Panc1 (cell line): Measurements from ENCODE around the gene RNU1-2. TPM values are rescaled to one million over a fixed set of nuclear protein-coding genes. Genes with fewer than 3 reads are reported as not detected.
"Not testable (repeated sequence)": the region's sequence is repeated elsewhere in the genome, so short reads cannot be mapped to it uniquely, and the experiment has no call there.

Source experiments
- ATAC-seq: fragments of 200-7000 bp; cut with Tn5 transposase; 2 replicates; pipeline ENCODE4 v1.9.1; 2020; ENCODE audit warnings: mild to moderate bottlenecking, moderate library complexity
- BruUV-seq: library from RNA; stranded (reverse); fragments of 400-500 nt; replicated peaks from 2 replicates; lab custom pipeline; 2021; lab: Mats Ljungman, UMichigan
- CTCF ChIA-PET: fragments of 300-600 bp; sonication (Branson Sonifier 250); formaldehyde crosslinking; loops from one replicate; lab custom pipeline; 2022; ENCODE audit warnings: antibody characterized with exemption; lab: Charles Lee
- POLR2A ChIA-PET: fragments of 300-600 bp; sonication (Branson Sonifier 250); formaldehyde crosslinking; loops from one replicate; lab custom pipeline; 2022; ENCODE audit warnings: antibody characterized with exemption; lab: Charles Lee
- DNase-seq: peaks from one replicate; pipeline ENCODE4 v3.0.0-alpha.2; 2010; ENCODE audit warnings: low read depth, low spot score
- H3K27ac ChIP-seq: 2 replicates; pipeline ENCODE4 v1.5.1; 2011; ENCODE audit warnings: mild to moderate bottlenecking, low read length, inconsistent platforms
- H3K27me3 ChIP-seq: fragments of 200-500 bp; sonication (Bioruptor generic); 2 replicates; pipeline ENCODE4 v1.6.0; 2014; ENCODE audit warnings: low read length, inconsistent platforms; ENCODE audit not compliant: control insufficient read depth, insufficient read depth
- H3K36me3 ChIP-seq: fragments of 200-500 bp; sonication (Bioruptor generic); 2 replicates; pipeline ENCODE4 v1.5.1; 2014; ENCODE audit warnings: inconsistent platforms, mild to moderate bottlenecking, low read length, moderate library complexity; ENCODE audit not compliant: control insufficient read depth, insufficient read depth
- H3K4me1 ChIP-seq: 2 replicates; pipeline ENCODE4 v1.5.1; 2011; ENCODE audit warnings: inconsistent platforms, mild to moderate bottlenecking, low read length, moderate library complexity; ENCODE audit not compliant: control insufficient read depth, insufficient read depth
- H3K4me3 ChIP-seq, 2 experiments: 2 replicates each; pipeline ENCODE4 v1.5.1; 2011 to 2012; ENCODE audit warnings: low read depth in 2 of 2, low read length in 2 of 2, mild to moderate bottlenecking in 2 of 2, inconsistent platforms in 1 of 2, moderate library complexity in 1 of 2
- H3K9me3 ChIP-seq: fragments of 200-500 bp; sonication (Bioruptor generic); 2 replicates; pipeline ENCODE4 v1.5.1; 2014; ENCODE audit warnings: low read depth, mild to moderate bottlenecking, inconsistent platforms, low read length, moderate library complexity; ENCODE audit not compliant: control insufficient read depth, insufficient read depth
- CTCF ChIP-seq: fragments of 450-650 bp; IDR thresholded peaks from 2 replicates; pipeline ENCODE4 v1.5.1; 2017; ENCODE audit warnings: mild to moderate bottlenecking
- POLR2AphosphoS5 ChIP-seq: IDR thresholded peaks from 2 replicates; pipeline ENCODE4 v1.6.1; 2012; ENCODE audit warnings: mild to moderate bottlenecking, low read depth, low read length, moderate library complexity
- in situ Hi-C: cut with HindIII; loops from 2 replicates; pipeline ENCODE4 v1.10.0; 2016; ENCODE audit warnings: low sequenced_read_pairs, low pct_unique_long_range_greater_than_20kb
- intact Hi-C: fragments of 100-400 bp; cut with micrococcal nuclease; formaldehyde crosslinking; loops from one replicate; pipeline ENCODE4 v1.10.0; 2022; ENCODE audit not compliant: unreplicated experiment
- total RNA-seq: library from RNA; stranded (reverse); gene quantifications from one replicate; pipeline ENCODE4 v1.2.1, GENCODE V29; 2021; ENCODE audit not compliant: unreplicated experiment
- TF ChIP-seq, protein P1 (sequence below), 2 experiments: IDR thresholded peaks; 2 replicates each; pipeline ENCODE4 v1.6.1; 2011 to 2012; ENCODE audit warnings: low read depth in 2 of 2, control low read depth in 1 of 2, low read length in 1 of 2, mild to moderate bottlenecking in 1 of 2, moderate library complexity in 1 of 2; ENCODE audit not compliant: insufficient read depth in 1 of 2

RNU1-2 gene
- total RNA-seq, 1 experiment from 2014 or later = 1,290 TPM

- in situ Hi-C loops (no loop called here), intact Hi-C loops (no loop called here)
- Histone ChIP-seq H3K27ac (no peak overlapping the region), H3K36me3 (no peaks in the 10 kb centered on the region), H3K27me3 (no peaks in the 10 kb centered on the region), H3K4me1 (peaks cover 4% of the 10 kb centered on the region), H3K4me3 (no peak overlapping the region), H3K9me3 (peaks cover 17% of the 10 kb centered on the region; the same call in 1 of the 2 replicates)
- ATAC-seq (no peak), DNase-seq (no peak)
- no TSS peak for BruUV-seq
- CTCF ChIA-PET = no interaction called here
- POLR2A ChIA-PET = no interaction called here
- TF ChIP-seq CTCF (no peak), POLR2AphosphoS5 (no peak)
- TF ChIP-seq, protein P1, sequence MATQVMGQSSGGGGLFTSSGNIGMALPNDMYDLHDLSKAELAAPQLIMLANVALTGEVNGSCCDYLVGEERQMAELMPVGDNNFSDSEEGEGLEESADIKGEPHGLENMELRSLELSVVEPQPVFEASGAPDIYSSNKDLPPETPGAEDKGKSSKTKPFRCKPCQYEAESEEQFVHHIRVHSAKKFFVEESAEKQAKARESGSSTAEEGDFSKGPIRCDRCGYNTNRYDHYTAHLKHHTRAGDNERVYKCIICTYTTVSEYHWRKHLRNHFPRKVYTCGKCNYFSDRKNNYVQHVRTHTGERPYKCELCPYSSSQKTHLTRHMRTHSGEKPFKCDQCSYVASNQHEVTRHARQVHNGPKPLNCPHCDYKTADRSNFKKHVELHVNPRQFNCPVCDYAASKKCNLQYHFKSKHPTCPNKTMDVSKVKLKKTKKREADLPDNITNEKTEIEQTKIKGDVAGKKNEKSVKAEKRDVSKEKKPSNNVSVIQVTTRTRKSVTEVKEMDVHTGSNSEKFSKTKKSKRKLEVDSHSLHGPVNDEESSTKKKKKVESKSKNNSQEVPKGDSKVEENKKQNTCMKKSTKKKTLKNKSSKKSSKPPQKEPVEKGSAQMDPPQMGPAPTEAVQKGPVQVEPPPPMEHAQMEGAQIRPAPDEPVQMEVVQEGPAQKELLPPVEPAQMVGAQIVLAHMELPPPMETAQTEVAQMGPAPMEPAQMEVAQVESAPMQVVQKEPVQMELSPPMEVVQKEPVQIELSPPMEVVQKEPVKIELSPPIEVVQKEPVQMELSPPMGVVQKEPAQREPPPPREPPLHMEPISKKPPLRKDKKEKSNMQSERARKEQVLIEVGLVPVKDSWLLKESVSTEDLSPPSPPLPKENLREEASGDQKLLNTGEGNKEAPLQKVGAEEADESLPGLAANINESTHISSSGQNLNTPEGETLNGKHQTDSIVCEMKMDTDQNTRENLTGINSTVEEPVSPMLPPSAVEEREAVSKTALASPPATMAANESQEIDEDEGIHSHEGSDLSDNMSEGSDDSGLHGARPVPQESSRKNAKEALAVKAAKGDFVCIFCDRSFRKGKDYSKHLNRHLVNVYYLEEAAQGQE (IDR thresholded peaks at IDR 0.05; ENCODE audit: insufficient read depth in 1 of 2, low read depth in 2 of 2, low read length in 1 of 2) = no peak
Measured at GRCh38 chr1:16907870-16908758, 12.3 kb downstream of the RNU1-2 start.

DNA sequence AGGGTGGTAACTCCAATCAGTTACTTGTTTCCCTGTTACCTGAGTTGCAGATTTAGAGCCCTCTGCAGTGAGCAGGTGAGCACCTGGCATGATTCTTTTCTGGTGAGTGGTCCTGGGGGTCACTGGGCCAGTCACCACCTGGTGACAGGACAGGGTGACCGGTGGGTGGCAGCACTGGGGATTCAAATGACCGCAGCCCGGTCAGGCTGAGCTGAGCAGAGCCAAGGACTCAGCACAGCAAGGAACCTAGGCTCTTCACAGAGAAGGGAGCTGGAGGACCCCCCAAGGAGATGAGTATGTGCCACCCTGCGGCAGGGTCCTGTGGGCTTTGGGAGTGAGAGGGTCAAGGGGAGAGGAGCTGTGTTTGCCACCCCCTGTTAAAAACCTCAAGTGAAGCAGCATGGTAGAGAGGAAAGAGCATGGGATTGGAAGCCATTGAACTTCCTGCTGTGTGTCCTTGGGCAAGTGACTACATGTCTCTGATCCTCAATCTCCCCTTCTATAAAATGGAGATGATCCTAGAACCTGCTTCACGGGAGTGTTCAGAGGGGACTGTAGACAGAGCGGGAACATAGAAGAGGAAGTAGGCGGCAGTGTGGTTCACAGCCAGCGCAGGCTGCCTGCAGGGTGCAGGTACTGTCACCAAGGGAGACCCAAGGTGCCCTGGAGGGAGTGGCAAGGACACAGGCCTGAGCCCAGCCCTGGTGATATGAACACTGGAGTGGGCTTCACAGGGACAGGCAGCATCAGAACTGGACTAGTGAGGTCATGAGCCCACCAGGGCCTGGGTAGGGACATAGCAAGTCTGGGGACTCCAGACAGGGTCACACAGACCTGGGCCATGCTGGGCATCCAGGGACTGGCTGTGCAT, 16.3 kb downstream of the RNU1-2 start:
- ATAC-seq, H3K9me3 ChIP-seq, H3K4me3 ChIP-seq, in situ Hi-C loops, H3K27me3 ChIP-seq, POLR2A ChIA-PET, CTCF ChIA-PET, H3K36me3 ChIP-seq, H3K27ac ChIP-seq, BruUV-seq, intact Hi-C loops, DNase-seq, H3K4me1 ChIP-seq: not testable (repeated sequence)
- peak; percentile 62 for TF ChIP-seq CTCF

- intact Hi-C loops, BruUV-seq, H3K9me3 ChIP-seq, H3K27ac ChIP-seq, H3K36me3 ChIP-seq, H3K27me3 ChIP-seq, H3K4me1 ChIP-seq, H3K4me3 ChIP-seq, CTCF ChIA-PET, DNase-seq, in situ Hi-C loops, POLR2A ChIA-PET, ATAC-seq: not testable (repeated sequence)
Measured at GRCh38 chr1:16912742-16913141, 17.0 kb downstream of the RNU1-2 start.
